Ectodermal cell (in vitro differentiated cells): ENCODE results near the gene GPR6.

Experiments
- H3K27ac ChIP-seq: 2 replicates; pipeline ENCODE4 v1.7.0; 2013; ENCODE audit warnings: mild to moderate bottlenecking, low read depth, low read length; ENCODE audit not compliant: insufficient read depth, poor library complexity, severe bottlenecking
- H3K27me3 ChIP-seq: 2 replicates; pipeline ENCODE4 v1.7.0; 2013; ENCODE audit warnings: mild to moderate bottlenecking, low read length; ENCODE audit not compliant: insufficient read depth, control insufficient read depth, poor library complexity, severe bottlenecking
- H3K36me3 ChIP-seq: one replicate; pipeline ENCODE4 v1.7.0; 2013; ENCODE audit warnings: low read length; ENCODE audit not compliant: control insufficient read depth, insufficient read depth
- H3K4me1 ChIP-seq: one replicate; pipeline ENCODE4 v1.7.0; 2013; ENCODE audit warnings: low read length; ENCODE audit not compliant: control insufficient read depth, insufficient read depth
- H3K4me3 ChIP-seq: 2 replicates; pipeline ENCODE4 v1.7.0; 2013; ENCODE audit warnings: low read depth, low read length, control low read depth; ENCODE audit not compliant: insufficient read depth
- H3K9me3 ChIP-seq: 2 replicates; pipeline ENCODE4 v1.7.0; 2013; ENCODE audit warnings: mild to moderate bottlenecking, low read length, moderate library complexity; ENCODE audit not compliant: control insufficient read depth
- WGBS, 2 experiments: methylation state at CpG; one replicate each; pipeline ENCODE4 v1.1.7; 2013; ENCODE audit warnings: missing lambda C conversion rate in 2 of 2; 5-methylcytosine and 5-hydroxymethylcytosine counted together

GPR6 gene

GRCh38 chr6:109998159-109998785 is 20.2 kb downstream of the GPR6 start:
- Histone ChIP-seq H3K27me3 (no peaks in the 10 kb centered on the region), H3K27ac (no peak overlapping the region), H3K4me3 (no peak overlapping the region), H3K36me3 (no peaks in the 10 kb centered on the region), H3K9me3 (no peaks in the 10 kb centered on the region), H3K4me1 (no peaks in the 10 kb centered on the region)
- WGBS, 2 experiments = 59 to 64% methylated on average over 3 of the region's 3 CpGs

DNA sequence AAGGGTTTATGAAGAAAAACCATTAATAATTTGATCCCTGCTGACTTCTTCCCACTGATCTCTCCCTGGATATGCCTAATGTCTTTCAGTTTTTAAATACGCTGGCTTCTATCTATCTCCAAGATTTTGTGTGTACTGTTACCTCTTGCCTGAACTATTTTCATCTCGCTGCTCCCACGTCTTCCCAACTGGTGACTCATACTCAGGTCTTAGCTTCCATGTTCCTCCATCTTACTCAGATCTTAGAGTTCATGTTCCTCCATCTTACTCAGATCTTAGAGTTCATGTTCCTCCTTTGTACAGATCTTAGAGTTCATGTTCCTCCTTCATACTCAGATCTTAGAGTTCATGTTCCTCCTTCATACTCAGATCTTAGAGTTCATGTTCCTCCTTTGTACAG is 21.6 kb downstream of the GPR6 start:
- no peak overlapping the region for H3K4me3 ChIP-seq
- WGBS, 2 experiments = 88 to 93% methylated on average over 3 of the region's 3 CpGs
- H3K9me3 ChIP-seq = no peaks in the 10 kb centered on the region
- H3K27me3 ChIP-seq = no peaks in the 10 kb centered on the region
- H3K4me1 ChIP-seq = no peaks in the 10 kb centered on the region
- no peak overlapping the region for H3K27ac ChIP-seq
- no peaks in the 10 kb centered on the region for H3K36me3 ChIP-seq

GRCh38 chr6:110002676-110003075 is 24.6 kb downstream of the GPR6 start:
- Histone ChIP-seq H3K27me3 (no peaks in the 10 kb centered on the region), H3K9me3 (no peaks in the 10 kb centered on the region), H3K4me1 (no peaks in the 10 kb centered on the region), H3K36me3 (no peaks in the 10 kb centered on the region), H3K4me3 (no peak overlapping the region), H3K27ac (no peak overlapping the region)
- 89 to 96% methylated on average over 5 of the region's 5 CpGs for WGBS, 2 experiments

GRCh38 chr6:110013386-110013785 is 35.3 kb downstream of the GPR6 start:
- Histone ChIP-seq H3K27ac (no peak overlapping the region), H3K4me1 (peaks cover 6% of the 10 kb centered on the region), H3K9me3 (no peaks in the 10 kb centered on the region), H3K4me3 (no peak overlapping the region), H3K27me3 (no peaks in the 10 kb centered on the region), H3K36me3 (no peaks in the 10 kb centered on the region)
- WGBS, 2 experiments = 74 to 75% methylated on average over 6 of the region's 6 CpGs

GRCh38 chr6:110015206-110015605 is 37.1 kb downstream of the GPR6 start:
- no peaks in the 10 kb centered on the region for H3K36me3 ChIP-seq
- H3K27ac ChIP-seq = no peak overlapping the region
- WGBS, 2 experiments = 93% methylated on average over 9 of the region's 9 CpGs
- no peaks in the 10 kb centered on the region for H3K27me3 ChIP-seq
- H3K4me1 ChIP-seq = peaks cover 6% of the 10 kb centered on the region
- no peaks in the 10 kb centered on the region for H3K9me3 ChIP-seq
- no peak overlapping the region for H3K4me3 ChIP-seq

GRCh38 chr6:110017306-110017705 is 39.2 kb downstream of the GPR6 start:
- Histone ChIP-seq H3K27me3 (no peaks in the 10 kb centered on the region), H3K4me1 (peaks cover 6% of the 10 kb centered on the region), H3K27ac (no peak overlapping the region), H3K9me3 (no peaks in the 10 kb centered on the region), H3K4me3 (no peak overlapping the region), H3K36me3 (no peaks in the 10 kb centered on the region)
- 86% methylated on average over 6 of the region's 6 CpGs for WGBS, 2 experiments

- no peaks in the 10 kb centered on the region for H3K9me3 ChIP-seq
- H3K27ac ChIP-seq = no peak overlapping the region
- no peak overlapping the region for H3K4me3 ChIP-seq
- WGBS, 2 experiments = 90% methylated on average over 7 of the region's 7 CpGs
- H3K4me1 ChIP-seq = peaks cover 6% of the 10 kb centered on the region
- H3K36me3 ChIP-seq = no peaks in the 10 kb centered on the region
- H3K27me3 ChIP-seq = no peaks in the 10 kb centered on the region
Observed at GRCh38 chr6:110017946-110018345, 39.8 kb downstream of the GPR6 start.

DNA sequence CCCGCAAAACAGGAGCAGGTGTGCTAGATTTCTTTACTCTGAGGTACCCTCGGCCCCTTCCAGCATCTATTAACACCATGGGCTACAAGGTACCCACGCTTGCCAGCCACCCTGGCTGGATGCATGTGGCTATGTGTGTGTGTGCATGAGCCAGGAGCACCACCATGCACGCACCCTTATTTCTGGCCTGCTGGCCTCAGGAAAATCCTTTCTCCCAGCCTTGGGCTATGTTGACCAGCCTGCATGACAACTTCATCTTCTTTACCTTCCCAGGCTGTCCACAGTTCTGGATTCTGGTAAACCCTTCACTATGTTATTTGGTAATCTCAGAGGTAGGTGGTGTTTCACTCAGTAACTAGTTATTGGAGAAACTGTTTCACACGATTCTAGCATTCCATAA is 40.4 kb downstream of the GPR6 start:
- H3K4me1 ChIP-seq = peaks cover 6% of the 10 kb centered on the region
- 85 to 94% methylated on average over 4 to 5 of the region's 5 CpGs for WGBS, 2 experiments
- no peak overlapping the region for H3K27ac ChIP-seq
- no peak overlapping the region for H3K4me3 ChIP-seq
- H3K27me3 ChIP-seq = no peaks in the 10 kb centered on the region
- no peaks in the 10 kb centered on the region for H3K36me3 ChIP-seq
- no peaks in the 10 kb centered on the region for H3K9me3 ChIP-seq

GRCh38 chr6:110020888-110021287 is 42.8 kb downstream of the GPR6 start:
- Histone ChIP-seq H3K4me3 (no peak overlapping the region), H3K27ac (no peak overlapping the region), H3K4me1 (peaks cover 6% of the 10 kb centered on the region), H3K36me3 (no peaks in the 10 kb centered on the region), H3K9me3 (no peaks in the 10 kb centered on the region), H3K27me3 (no peaks in the 10 kb centered on the region)
- 90 to 92% methylated on average over 3 of the region's 3 CpGs for WGBS, 2 experiments

- Histone ChIP-seq H3K27me3 (no peaks in the 10 kb centered on the region), H3K36me3 (no peaks in the 10 kb centered on the region), H3K4me3 (no peak overlapping the region), H3K4me1 (no peaks in the 10 kb centered on the region), H3K27ac (no peak overlapping the region), H3K9me3 (no peaks in the 10 kb centered on the region)
- 80 to 88% methylated on average over 1 of the region's 1 CpG for WGBS, 2 experiments
Observed at GRCh38 chr6:110029144-110029543, 51.0 kb downstream of the GPR6 start.
